GM18858 (cell line): ENCODE measurements around the gene PEX5L.

Experiments
- ATAC-seq: cut with Tn5 transposase; IDR thresholded peaks from one replicate; pipeline ENCODE4 v1.9.1; 2021; ENCODE audit not compliant: unreplicated experiment

PEX5L gene

DNA sequence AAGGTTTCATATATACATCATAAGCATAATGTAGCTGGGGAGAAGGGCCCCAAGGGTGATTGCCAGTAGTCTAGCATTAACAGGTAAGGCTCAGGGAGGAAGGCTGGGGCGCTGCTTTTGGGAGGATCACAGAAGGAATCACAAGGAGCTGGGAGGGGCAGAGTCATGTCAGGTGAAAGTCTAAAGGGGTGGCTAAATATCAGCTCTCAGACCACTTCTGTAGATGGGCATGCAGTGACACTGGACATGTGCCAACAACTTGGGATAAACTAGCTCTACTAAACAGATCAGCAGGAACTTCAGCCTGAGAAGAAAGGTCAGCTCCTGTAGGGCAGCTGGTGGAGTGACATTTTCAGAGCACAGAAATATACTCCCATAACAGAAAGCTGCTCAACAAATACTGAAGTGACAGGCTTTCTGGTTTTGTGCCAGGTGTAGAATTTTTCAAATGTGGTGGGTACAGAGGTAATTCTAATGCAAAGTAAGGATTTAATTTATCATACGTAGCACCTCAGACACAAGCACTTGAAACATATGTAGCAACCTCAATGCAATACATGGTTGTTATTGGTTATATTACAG lies 79.4 kb downstream of the PEX5L start:
- ATAC-seq: no peak

DNA sequence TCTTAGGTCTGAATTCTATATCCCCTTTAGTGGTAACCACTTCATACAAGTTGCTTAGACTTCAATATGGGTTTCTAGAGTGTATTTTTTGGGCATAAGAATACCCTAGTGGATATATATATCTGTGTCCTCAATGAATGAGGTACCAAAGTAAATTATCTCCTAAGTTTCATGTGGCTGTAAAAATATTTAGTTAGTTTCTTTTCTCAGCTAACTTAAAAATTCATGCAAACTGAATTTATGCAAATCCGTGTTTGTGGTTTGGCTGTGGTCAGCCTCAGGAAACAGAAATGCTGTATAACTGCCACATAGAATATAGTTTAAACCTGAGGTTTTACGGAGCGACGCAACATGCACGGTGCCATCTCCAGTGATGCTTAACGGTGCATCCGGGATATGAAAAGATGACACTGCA lies 80.3 kb downstream of the PEX5L start:
- peak; percentile 89 for ATAC-seq

DNA sequence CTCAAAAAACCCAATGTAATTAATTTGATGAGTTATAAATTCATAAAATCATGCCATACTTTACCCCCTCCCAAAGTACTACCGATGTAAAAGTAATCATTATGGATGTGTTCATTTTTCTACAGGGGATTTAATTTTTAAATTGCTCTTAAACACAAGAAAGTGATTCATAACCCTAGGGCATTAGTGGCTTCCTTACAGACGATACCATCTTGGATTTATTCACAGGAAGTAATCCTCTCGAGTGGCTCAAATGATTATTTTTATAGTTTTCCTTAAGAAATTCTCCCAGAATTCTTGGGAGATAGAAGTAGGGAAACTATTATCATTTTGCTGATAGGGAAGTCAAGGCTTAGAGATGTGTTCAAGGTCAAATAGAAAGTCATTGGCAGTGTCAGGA lies 80.9 kb downstream of the PEX5L start:
- no peak for ATAC-seq

DNA sequence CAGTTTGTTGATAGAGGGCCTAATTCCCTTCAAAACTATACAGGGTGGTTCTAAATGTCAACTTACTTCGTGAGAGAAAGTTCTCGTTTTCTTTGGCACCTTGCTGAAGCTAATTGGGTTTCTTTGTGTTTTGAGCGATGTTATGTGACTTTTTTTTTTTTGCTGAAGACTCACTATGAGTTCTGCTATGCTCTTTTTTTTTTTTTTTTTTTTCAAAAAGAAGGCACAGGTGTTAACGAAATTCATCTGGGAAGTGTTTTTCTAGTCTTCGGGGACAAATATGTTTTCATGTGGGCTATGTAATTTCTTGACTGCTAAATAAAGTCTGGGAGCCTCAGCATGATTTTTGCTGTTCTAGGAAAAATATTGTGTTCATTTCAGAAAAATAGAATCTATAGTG lies 81.5 kb downstream of the PEX5L start:
- ATAC-seq: no peak

DNA sequence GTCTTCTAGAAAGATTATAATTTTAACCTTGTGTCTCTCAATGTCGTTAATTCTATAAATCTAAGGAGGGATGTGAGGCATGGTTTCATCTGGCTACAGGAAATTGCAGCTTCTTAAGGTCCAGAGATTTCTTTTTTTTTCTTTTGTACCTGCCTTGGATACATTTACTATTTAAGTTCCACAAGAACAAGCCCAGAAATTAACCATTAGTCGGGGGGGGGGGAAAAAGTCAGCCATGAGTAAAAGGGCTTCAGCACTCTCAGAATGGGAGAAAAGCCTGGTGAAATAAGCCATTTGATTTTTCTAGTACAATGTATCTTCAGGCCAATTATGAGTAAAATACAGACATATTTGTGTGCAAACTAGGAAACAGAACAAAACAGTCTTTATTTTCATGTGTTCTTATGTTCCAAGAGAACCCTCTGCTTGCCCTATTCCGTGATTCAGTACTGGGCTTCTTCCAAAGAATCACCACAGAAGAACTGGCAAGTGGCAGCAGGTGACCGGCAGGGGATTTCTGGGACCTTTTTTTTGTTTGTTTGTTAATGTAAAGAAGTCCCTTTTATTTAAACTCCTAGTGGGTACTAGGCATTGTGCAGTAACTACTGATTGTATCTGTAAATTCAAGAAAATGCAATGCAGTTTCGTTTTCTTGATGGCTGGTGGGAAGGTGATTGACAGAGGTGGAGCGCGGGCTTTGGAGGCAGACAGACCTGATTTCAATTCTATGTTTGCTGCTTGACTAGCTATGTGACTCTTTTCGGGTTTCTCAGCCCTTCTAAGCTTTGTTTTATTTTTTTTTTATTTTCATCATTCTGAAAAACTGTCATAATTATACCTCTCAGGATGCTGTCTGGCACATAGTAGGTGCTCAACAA lies 82.5 kb downstream of the PEX5L start:
- no peak for ATAC-seq

DNA sequence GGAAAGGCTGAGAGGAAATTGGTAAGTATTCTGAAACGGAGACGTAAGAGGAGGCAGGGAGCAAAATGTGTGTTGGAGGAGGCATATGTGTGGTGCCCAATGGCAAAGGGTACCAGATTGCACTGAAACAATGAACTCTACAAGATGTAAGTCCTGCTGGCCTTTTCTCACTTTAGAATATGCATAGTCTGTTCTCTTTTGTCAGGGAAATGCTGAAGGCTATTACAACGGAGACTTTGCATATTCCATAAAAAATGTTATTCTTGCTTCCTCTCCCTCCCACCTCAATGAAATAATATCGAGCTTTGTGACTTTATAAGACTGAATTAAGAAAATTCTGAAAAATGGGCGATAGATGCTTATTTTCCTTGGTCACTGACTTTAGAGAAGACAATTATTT lies 85.9 kb downstream of the PEX5L start:
- ATAC-seq: no peak

DNA sequence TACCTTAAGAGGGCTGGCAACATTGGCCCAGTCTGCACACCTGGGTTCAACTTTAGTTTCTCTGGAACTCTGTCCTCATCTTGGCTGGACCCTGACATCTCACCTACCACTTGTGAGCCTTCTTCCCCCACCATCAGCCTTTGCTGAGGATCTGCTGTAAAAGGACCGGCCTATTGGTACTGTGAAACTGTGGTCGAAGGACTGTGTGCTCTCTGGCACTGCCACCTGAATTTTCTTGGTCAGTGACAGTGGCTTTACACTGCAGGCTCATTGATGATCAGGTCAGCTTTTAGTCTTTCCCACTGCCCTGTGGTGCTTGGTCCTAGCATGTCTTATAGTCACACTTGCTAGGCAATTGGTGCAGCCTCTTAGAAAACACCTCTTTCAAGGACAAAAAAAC lies 86.9 kb downstream of the PEX5L start:
- ATAC-seq: no peak

DNA sequence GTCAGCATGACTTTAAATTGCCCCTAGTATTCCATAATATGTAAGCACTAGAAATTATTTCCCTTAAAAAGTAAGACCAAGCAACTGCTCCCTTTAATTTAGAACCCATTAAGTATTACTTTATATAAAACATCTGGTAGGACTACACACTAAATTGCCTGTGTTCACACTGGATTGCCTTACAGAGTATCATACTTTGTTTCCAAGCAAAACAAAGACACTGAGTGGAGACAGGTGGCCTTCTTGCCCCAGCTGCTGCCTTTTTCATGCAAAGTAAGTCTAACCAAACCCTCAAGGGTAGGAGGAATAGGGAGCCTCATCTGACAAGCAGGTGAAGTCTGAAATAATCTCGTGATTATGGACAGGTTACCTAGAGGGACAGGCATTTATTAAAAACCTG lies 87.3 kb downstream of the PEX5L start:
- peak; percentile 79 for ATAC-seq

DNA sequence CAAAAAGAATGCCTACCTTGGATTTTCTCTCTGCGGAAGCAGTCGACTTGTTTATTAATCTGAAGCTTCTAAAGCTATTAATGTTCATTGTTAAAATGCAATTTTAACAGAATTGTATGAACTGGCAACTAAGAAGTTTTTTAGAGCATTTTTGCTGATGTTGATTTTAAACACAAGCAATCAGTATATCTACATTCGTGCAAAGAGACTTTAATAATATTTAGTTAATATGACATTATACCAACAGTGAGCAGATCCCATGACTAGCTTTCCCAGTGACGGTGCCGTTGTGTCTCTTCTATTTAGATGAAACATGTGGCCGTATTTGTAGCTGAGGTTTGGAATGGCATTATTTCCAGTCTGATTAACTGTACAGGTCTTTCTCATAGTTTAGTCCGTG lies 88.0 kb downstream of the PEX5L start:
- no peak for ATAC-seq

DNA sequence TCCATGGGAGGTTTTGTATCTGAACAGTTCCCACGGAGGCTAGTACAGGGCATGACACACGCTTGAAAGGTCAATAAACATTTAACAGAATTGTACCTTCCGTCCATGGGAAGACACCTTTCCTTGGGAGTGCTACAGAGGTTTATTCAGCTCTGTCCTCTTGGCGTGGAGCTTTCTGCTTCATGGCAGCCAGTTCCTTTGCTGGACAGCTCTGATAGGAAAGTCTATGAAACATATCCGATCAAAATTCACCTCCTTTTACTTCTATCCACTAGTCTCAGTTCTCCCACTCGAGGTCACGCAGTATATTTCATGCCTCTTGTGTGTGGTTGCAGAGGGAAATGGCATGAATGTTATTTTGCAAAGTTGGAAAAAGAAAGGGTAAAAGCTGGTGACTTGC lies 91.2 kb downstream of the PEX5L start:
- no peak for ATAC-seq

DNA sequence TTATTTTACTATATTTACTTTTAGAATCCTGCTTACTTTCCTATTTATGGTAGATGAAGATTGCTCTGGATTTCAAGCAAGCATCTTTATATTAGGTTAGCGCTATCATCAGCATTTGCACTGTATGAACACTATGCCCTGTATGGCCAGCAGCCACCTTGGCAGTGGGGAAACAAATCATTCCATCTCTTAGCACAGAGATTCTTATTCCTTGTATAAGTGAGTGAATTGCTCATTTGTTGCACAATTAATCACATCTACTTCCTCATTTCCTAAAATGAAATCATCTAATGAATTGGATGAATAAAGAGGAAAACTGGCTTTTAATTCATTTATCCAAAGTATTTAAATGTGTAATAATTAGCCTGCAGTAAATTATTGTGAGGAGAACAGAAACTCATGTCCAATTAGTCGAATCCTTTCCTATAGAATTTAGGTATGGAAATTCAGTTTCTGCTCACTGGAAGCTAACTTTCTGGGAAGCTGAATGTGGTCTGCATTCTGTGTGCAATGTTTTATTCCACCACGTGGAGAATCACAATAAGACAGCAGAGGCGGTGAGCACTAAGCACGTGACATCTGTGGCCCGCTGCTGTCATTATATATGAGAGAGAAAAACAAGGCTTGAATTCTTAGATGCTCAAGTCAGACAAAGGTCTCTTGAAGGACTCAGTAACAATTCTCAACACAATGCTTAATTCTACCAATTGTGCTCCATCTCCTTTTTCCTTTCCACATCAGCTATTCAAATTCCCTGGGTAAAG lies 93.4 kb downstream of the PEX5L start:
- no peak for ATAC-seq

DNA sequence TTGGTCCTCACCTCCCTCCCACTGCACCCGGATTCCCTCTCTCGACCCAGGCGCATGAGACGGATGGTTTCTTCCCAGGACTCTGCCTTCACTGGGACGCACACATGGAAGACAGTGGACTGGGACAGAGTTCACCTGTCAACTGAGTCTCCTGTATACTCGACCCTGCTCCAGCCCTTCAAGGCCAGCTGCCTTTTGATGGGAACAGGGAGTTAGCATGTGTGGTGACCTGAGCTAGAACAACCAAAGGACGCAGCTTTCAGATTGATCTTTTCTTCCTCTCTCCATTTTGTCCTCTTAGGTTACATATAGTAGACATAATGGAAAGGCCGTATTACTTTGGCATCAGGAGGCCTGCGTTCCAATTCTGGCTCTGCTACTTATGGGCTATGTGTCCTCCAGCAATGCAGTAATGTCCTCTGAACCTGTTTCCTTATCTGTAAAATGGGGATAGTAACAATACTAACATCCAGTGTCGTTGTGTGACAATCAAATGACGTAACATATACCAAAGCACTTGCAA lies 94.1 kb downstream of the PEX5L start:
- ATAC-seq: no peak

DNA sequence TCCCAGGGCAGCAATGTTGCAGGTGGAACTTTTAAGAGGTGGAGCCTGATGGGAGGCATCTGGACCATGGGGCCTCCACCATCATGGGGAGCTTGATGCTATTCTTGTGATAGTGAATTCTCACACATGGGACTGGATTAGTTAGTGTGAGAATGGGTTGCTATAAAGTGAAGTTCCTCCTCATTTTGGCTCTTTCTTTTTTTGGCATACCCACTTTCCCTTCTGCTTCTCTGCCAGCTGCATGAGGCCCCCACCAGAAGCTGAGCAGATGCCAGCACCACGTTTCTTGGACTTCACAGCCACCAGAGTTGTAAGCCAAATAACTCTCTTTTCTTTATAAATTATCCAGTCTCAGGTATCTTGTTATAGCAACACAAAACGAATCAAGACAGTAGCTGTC lies 101.0 kb downstream of the PEX5L start:
- ATAC-seq: no peak

DNA sequence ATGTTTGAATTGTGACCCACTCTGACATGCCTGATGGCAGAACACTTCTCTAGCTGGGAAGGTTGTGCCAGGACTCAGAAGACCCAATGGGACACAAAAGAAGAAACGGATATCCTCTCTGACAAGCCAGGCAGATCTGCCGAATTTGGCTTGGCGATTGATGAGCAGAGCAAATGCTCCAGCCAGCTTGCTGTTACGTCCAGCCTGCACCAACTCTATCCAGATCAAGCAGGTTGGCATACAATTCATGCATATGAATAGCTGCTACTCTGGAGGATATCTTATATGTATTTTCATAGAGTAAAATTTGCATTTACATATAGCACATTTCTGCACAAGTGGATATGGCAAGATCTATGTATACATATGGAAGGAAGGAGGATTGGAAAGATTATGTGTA lies 102.8 kb downstream of the PEX5L start:
- ATAC-seq: no peak

DNA sequence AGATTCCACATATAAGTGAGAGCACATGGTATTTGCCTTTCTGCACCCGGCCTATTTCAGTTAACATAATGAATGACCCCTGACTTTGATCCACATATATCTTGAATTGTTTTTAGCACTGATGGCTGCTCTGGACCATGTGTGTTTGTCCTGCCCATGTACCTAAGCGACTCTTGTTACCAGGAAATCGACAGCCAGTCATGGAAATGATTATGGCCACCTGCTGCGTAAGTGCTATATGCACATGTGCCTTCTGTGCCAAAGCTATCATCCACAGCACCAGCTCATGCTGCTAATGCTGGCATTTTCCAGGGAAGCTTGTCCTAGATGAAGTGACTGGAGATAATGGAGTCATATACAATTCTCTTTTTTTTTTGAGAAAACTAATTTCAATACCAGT lies 103.7 kb downstream of the PEX5L start:
- no peak for ATAC-seq

DNA sequence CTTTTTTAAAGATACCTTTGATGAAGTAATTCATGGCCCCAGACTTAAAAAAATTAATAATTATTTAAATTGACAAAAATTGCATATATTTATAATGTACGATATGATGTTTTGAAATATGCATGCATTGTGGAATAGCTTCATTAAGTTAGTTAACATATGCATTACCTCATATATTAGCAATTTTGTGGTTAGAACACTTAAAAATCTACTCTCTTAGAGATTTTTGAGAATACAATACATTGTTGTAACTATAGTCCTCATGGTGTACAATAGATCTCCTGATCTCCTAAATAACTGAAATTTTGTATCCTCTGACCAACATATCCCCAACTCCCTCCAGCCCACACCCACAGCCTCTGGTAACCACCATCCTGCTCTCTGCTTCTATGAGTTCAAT lies 104.1 kb downstream of the PEX5L start:
- no peak for ATAC-seq

DNA sequence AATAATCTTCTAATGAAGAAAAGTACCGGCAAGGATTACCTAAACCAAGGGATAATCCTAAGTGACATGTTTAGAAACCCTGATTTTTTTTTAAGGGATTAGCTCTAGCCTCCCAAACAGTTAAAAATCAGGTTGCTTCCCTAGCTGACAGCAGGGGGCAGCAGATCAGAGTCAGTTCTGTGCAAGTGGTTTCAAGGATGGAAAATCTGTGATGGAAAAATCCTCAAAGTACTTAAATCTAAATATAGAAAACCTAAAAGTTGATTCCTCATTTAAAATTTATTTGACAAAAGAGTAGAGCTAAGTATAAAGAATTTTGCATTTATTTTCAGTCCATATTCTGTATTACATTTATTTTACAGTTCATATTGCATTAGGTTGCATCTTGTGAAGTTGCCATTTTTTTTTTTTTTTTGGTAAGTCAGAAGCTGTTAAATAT lies 107.6 kb downstream of the PEX5L start:
- ATAC-seq: peak; percentile 56

DNA sequence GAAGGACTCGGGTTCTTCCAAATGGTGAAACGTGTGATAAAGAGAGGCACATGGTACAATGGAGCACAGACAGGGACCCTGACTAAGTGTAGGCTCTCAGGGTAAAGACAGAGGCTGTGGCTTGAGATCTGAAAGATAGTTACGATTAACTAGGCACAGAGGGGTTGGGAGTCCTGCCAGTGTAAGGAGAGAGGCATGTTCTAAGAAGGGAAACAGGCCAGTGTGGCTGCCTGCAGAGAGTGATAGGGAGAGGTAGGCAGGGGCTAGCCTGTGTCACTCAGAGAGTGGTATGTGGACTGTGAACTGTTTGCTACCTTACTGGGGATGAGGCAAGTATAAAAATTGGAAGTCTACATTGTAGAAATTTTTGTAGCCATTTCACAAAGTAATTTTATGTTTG lies 109.5 kb downstream of the PEX5L start:
- no peak for ATAC-seq

DNA sequence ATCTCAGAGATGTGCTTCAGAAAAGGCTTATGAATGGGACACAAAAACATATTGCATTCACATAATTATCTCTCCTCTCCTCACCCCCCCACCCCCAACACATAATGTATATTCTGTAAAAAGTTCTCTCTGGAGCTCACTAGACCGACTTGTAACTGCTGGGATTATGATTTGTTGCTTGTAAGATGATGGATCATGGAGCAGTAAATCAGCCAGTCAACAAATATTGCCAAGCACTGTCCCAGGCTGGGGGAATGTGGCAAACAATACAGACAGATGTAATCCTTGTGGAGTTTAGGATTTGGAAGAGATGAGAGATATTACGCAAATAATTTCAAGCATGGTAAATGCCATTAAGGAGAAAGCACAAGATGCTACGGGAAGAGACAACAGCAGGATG lies 114.8 kb downstream of the PEX5L start:
- no peak for ATAC-seq

DNA sequence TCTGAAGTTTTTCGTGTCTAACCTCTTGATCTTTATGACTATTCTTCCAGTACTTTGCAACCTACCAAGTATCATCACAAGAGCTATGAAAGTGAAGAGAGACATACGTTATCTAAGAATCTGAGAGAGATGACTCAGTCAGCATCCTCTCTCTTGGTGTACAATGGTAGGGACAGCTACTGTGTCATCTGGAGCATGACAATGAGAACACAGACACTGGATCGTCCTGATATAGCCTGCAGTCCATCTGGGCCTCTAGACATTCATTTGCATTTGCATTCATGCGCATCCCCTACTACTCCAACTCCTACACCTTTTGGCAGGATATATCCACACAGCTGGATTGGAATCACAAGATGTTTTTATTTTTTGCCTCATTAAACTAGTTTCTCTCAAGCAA lies 115.2 kb downstream of the PEX5L start:
- ATAC-seq: peak; percentile 99

DNA sequence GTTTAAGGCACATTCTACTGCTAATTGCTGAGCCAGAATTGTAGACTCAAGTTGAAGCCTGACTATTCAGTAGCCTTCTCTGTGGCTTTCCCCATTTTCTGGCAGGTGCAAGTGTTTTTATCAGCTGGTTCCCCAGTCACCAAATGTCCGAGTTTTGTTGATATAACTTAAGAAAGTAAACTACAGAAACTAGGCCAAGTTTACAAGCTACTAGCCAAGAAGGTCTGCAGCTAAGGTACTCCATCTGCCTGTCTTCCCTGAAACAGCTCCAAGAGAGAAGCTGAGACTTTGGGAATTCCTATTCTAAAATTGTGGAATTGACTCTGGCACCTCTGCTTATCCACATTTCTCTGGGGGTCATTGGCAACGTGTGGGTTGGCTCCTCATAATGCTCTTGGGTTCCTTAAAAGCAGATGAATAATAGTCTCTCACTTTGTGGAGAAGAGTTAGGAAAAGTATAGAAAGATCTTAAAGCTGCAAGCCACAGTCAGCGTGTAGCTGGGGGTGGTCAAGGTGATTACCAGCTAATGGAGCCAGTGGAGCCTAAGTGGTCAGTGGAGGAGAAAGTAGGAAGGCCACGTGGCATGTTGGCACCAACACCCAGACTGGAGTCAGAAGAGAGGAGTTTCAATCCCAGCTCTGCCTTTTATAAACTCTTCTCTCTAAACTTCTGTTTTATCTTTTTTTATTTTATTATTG lies 128.8 kb downstream of the PEX5L start:
- no peak for ATAC-seq
